Memory B cell (primary cell): ENCODE measurements around the gene IGF1R.

Source experiments
- ATAC-seq: fragments of 150-1000 bp; cut with Tn5 transposase; 2 replicates; pipeline ENCODE4 v1.10.0; 2021; ENCODE audit warnings: low read depth, mild to moderate bottlenecking, moderate library complexity
- DNase-seq, 2 donors: peaks; one replicate each; pipeline ENCODE4 v3.0.0; 2022; ENCODE audit warnings: low spot score in 2 of 2
- H3K27ac Mint-ChIP-seq: one replicate; pipeline ENCODE4 v1.8.0; 2022; ENCODE audit warnings: mild to moderate bottlenecking, moderate library complexity, mixed read lengths
- H3K27me3 Mint-ChIP-seq: one replicate; pipeline ENCODE4 v1.8.0; 2022; ENCODE audit warnings: mixed read lengths
- H3K36me3 Mint-ChIP-seq: one replicate; pipeline ENCODE4 v1.8.0; 2022; ENCODE audit warnings: mild to moderate bottlenecking, mixed read lengths
- H3K4me1 Mint-ChIP-seq: one replicate; pipeline ENCODE4 v1.8.0; 2022; ENCODE audit warnings: mixed read lengths
- H3K4me3 Mint-ChIP-seq: one replicate; pipeline ENCODE4 v1.8.0; 2022; ENCODE audit warnings: mild to moderate bottlenecking, moderate library complexity, mixed read lengths
- H3K9me3 Mint-ChIP-seq: one replicate; pipeline ENCODE4 v1.8.0; 2022; ENCODE audit warnings: mixed read lengths

The IGF1R gene

DNA sequence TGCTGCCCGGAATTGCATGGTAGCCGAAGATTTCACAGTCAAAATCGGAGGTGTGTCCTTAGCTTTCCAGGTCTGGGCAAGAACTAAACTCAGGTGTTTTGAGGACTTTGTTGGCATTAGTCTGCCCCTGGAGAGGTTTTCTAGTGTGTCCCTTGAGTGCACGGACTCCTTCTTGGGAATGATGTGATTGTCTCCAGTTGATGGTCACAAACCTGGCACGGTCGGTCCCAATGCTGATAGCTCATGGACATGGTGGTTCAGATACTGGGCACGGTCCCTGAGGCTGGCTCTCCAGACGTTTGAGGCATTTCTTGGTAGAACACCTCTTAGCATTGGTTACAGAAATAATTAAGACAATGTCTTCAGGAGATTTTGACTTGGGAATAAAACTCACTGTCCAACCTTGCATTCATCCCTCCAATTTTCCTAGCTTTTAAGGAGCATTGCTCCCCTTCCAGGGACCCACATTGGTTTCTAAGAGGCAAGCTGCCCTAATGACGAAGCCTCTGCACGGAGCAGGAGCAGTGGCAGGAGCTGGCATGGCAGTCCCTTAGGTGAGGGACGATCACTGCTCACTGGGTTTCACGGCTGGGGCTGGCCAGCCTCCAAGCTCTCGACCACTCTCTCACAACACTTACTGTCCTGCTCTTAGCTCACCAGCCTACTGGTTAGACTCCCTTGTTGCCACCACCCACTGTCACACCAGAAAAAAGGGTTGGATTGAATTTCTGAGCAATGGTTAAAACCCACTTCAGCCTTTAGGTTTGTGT lies 291.2 kb downstream of the IGF1R start:
- Mint-ChIP-seq H3K27ac (no peak overlapping the region), H3K9me3 (no peaks in the 10 kb centered on the region), H3K36me3 (peaks cover 9% of the 10 kb centered on the region), H3K4me3 (no peak overlapping the region), H3K4me1 (peaks cover 3% of the 10 kb centered on the region), H3K27me3 (no peaks in the 10 kb centered on the region)
- no peak for ATAC-seq
- no peak for DNase-seq

DNA sequence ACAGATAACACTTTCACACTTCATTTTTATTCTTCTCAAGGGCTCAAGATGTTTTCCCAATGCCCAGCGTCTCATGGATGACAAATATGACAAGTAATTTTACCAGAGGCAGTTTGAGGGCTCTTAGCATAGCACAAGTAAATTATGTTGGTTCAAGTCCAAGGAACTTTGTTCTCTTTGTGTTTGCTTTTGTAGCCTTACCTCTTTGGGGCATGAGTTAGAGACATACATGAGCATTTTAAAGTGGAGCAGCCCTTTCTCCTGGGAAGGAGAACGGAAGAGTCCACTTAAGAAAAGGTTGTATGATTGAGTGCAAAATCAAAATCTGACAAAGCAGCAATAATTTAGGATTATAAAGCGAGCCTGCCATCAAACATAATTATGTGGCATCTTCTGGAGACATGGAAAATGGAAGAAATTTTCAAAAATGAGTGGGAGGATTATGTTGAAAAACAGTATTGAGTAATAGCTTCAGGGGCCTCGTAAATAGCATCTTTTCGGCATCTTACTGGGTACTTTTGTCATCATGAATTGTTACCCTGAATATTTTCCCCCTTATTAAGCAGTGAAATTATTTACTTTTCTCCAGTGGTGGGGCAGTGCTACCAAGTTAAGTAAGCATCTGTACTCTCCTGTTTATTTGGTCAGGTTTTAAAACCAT lies 293.4 kb downstream of the IGF1R start:
- H3K36me3 Mint-ChIP-seq, result peaks cover 6% of the 10 kb centered on the region
- no peak overlapping the region for H3K4me3 Mint-ChIP-seq
- H3K9me3 Mint-ChIP-seq, result no peaks in the 10 kb centered on the region
- H3K4me1 Mint-ChIP-seq, result no peaks in the 10 kb centered on the region
- no peak for DNase-seq
- H3K27ac Mint-ChIP-seq, result no peak overlapping the region
- no peak for ATAC-seq
- no peaks in the 10 kb centered on the region for H3K27me3 Mint-ChIP-seq

DNA sequence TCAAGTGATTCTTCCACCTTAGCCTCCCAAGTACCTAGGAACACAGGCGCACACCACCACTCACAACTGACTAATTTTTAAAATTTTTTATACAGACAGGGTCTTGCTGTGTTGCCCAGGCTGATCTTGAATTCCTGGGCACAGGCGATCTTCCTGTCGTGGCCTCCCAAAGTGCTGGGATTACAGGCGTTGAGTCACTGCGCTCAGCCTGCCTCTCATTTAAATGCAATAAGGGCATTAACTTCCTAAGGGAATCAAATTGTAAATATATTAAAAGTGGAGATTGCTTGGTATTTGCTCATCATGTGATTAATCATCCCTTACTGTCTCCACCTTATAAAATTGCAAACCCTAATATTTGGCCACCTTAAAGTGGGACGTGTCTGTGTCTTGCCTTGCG lies 294.1 kb downstream of the IGF1R start:
- Mint-ChIP-seq H3K27ac (no peak overlapping the region), H3K27me3 (no peaks in the 10 kb centered on the region), H3K4me3 (no peak overlapping the region), H3K4me1 (no peaks in the 10 kb centered on the region), H3K9me3 (no peaks in the 10 kb centered on the region), H3K36me3 (peaks cover 5% of the 10 kb centered on the region)
- ATAC-seq (no peak), DNase-seq (no peak)

DNA sequence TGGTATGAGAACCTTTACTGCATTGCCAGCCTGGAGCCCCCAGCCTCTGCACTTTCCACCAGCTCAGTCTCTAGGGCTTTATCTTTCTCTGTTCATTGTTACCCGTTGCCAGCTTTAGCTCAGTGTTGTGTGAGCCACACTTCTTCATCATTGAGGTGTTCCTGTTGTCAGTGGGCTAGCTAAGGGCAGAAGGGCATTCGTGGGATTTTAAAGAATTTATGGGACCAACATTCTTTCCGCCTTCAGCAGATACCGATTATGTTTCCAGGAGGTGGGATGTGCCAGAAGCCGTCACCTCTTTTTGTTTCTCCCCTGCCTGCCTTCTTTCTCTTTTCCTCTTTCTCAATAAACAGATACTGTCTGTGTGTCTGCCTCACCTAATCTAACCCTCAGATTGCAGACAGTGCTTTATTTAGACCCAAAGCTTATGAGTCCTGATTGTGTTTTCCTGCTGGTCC lies 294.7 kb downstream of the IGF1R start:
- peaks cover 2% of the 10 kb centered on the region for H3K36me3 Mint-ChIP-seq
- no peak overlapping the region for H3K27ac Mint-ChIP-seq
- H3K4me1 Mint-ChIP-seq, result no peaks in the 10 kb centered on the region
- H3K9me3 Mint-ChIP-seq, result no peaks in the 10 kb centered on the region
- no peak for ATAC-seq
- no peak overlapping the region for H3K4me3 Mint-ChIP-seq
- no peak for DNase-seq
- no peaks in the 10 kb centered on the region for H3K27me3 Mint-ChIP-seq

DNA sequence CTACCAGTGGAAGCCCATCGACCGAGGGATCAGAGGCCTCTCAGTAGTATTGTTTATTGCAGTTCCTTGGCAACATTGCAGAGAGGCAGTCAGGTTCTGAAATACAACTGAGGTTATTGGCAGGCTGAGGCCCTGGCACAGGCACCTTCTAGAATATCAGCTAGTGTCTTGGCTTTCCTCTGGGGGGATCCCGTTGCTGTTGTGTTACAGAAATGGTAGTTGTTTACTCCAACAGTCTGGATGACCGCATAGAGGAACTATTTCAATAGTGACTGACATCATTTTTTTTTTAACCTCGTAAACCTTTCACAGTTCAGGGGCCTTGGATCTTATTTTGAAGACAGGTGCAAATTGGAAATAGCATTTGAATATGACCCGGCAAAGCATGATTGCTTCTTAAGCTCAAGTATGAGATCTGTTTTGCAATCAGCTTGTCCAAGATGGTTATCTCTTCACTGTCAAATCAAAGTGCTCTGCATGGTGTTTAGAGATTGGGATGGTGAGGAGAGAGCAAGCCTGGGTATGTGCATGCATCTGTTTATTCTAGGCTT lies 295.3 kb downstream of the IGF1R start:
- Mint-ChIP-seq H3K4me1 (no peaks in the 10 kb centered on the region), H3K27me3 (no peaks in the 10 kb centered on the region), H3K4me3 (no peak overlapping the region), H3K27ac (no peak overlapping the region), H3K36me3 (peaks cover 4% of the 10 kb centered on the region), H3K9me3 (no peaks in the 10 kb centered on the region)
- no peak for DNase-seq
- ATAC-seq, result no peak

DNA sequence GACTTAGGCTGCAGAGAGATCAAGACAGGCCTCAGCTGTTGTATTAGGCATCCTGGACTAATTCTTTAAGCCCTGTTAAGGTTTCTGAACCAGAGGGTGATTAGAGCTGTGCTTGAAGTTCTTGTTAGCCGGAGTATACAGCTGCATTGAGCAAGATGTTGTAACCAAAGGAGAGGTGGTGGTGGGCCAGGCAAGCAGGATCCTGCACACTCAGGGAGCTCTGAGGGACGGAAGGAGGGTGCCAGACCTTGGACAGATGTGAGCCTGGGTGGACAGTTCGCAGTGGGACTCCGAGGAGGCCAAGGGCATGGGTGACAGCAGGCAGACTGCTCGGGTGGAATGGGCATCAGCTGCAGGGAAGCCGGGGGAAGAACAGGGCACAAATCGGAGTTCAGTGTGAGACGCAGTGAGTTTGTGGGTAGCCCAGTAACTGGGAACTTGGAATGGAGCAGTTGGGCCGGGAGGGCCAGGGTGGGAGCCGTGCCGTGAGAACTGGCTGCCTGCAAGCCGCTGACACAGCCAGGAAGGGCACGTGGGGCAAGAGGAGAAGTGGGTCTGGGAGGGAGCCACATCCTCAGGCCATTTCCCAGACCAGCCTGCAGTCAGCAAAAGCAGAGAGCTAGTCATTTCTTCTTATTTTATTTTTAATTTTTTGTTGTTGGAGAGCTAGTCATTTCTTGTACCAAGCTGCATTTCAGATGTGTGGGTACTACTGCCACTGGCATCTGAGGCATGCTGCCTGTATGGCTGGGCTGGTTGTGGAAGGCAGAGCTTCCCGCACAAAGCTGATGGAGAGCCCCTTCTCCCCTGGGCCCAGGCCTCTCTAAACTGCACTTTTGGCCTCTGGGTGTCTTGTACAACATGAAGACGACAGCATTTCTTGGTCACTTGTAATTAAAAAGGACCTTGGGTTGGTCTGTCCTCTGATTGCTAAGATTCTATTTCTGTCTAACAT lies 298.2 kb downstream of the IGF1R start:
- peaks cover 8% of the 10 kb centered on the region for H3K36me3 Mint-ChIP-seq
- no peaks in the 10 kb centered on the region for H3K9me3 Mint-ChIP-seq
- H3K4me1 Mint-ChIP-seq, result no peaks in the 10 kb centered on the region
- ATAC-seq, result no peak
- no peak overlapping the region for H3K27ac Mint-ChIP-seq
- no peak for DNase-seq
- H3K4me3 Mint-ChIP-seq, result no peak overlapping the region
- H3K27me3 Mint-ChIP-seq, result no peaks in the 10 kb centered on the region

DNA sequence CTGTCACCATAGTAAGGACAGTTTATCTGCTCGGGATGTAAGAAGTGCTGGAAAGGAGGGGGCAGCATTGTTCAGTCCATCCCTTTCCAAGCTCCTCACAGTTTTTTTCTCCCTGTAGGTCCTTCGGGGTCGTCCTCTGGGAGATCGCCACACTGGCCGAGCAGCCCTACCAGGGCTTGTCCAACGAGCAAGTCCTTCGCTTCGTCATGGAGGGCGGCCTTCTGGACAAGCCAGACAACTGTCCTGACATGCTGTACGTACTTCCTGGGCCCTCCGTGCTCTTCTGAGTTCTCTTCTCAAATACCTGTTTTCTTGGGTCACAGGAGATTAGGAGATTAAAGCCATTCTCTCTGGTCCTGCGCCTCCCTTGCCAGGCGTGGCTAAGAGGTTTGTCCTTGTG lies 300.1 kb downstream of the IGF1R start:
- Mint-ChIP-seq H3K4me1 (no peaks in the 10 kb centered on the region), H3K9me3 (no peaks in the 10 kb centered on the region), H3K36me3 (peaks cover 8% of the 10 kb centered on the region), H3K4me3 (no peak overlapping the region), H3K27me3 (no peaks in the 10 kb centered on the region), H3K27ac (no peak overlapping the region)
- ATAC-seq (no peak), DNase-seq (no peak)

DNA sequence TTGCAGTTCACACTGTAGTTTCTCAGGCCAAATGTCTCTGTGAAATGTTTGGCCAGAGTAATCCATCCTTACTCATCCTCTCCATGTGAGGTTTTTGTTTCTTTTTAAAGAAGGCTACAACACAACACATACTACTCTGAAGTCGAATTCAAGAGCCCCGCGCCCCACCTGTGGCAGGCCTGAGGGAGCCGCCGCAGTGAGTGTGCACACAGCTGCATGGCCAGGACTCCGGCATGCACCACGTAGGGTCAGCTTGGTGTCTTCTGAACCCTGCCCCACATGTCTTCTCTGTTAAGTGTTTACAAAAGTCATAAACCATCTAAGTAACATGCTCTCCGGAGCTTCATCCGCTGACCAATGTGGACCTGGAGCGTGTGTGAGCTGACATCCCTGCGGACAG lies 300.6 kb downstream of the IGF1R start:
- H3K27ac Mint-ChIP-seq, result no peak overlapping the region
- H3K9me3 Mint-ChIP-seq, result no peaks in the 10 kb centered on the region
- H3K36me3 Mint-ChIP-seq, result peaks cover 8% of the 10 kb centered on the region
- H3K4me3 Mint-ChIP-seq, result no peak overlapping the region
- DNase-seq (no peak), ATAC-seq (no peak)
- H3K27me3 Mint-ChIP-seq, result no peaks in the 10 kb centered on the region
- H3K4me1 Mint-ChIP-seq, result no peaks in the 10 kb centered on the region

DNA sequence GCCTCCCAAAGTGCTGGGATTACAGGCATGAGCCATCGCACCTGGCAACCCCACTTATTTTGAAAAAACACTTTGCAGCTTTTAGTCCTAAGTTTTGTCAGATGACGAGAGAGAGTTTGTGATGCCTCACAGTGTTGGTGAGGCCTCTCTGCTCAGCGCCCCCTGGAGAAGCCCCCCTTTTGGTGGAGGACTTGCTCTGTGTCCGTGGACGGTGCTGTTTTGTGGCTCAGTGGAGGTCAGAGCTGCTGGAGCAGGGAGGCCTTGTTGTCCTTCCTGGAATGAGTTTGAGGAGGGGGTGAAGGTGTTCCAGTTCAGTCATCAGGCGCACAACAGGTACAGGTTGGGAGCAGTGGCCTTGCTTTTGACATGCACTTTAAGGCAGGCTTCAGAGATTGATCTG lies 301.3 kb downstream of the IGF1R start:
- peaks cover 8% of the 10 kb centered on the region for H3K36me3 Mint-ChIP-seq

DNA sequence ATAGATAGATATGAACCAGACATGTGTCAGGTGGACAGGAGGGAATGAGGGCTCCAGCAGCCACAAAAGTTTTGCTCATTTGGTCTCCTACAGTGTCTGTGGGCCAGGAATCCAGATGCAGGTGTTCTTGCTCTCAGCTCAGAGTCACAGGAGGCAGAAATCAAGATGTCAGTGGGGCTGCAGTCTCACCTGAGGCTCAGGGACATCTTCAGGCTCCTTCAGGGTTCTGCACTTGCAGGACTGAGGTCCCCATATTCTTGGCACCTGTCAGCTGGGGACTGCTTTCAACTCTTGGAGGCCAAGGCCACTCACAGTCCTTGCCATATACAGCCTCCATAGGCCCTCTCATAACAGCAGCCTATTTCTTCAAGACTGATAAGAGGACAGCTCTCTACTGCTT lies 301.9 kb downstream of the IGF1R start:
- H3K27me3 Mint-ChIP-seq, result no peaks in the 10 kb centered on the region
- H3K4me1 Mint-ChIP-seq, result no peaks in the 10 kb centered on the region
- no peak overlapping the region for H3K27ac Mint-ChIP-seq
- no peak for DNase-seq
- ATAC-seq, result no peak
- H3K36me3 Mint-ChIP-seq, result peaks cover 8% of the 10 kb centered on the region
- no peaks in the 10 kb centered on the region for H3K9me3 Mint-ChIP-seq
- no peak overlapping the region for H3K4me3 Mint-ChIP-seq

More for the DNA sequence above, 301.3 kb downstream of the IGF1R start:
- no peak overlapping the region for H3K4me3 Mint-ChIP-seq
- no peaks in the 10 kb centered on the region for H3K9me3 Mint-ChIP-seq
- ATAC-seq (no peak), DNase-seq (no peak)
- H3K27me3 Mint-ChIP-seq, result no peaks in the 10 kb centered on the region
- H3K27ac Mint-ChIP-seq, result no peak overlapping the region
- no peaks in the 10 kb centered on the region for H3K4me1 Mint-ChIP-seq

DNA sequence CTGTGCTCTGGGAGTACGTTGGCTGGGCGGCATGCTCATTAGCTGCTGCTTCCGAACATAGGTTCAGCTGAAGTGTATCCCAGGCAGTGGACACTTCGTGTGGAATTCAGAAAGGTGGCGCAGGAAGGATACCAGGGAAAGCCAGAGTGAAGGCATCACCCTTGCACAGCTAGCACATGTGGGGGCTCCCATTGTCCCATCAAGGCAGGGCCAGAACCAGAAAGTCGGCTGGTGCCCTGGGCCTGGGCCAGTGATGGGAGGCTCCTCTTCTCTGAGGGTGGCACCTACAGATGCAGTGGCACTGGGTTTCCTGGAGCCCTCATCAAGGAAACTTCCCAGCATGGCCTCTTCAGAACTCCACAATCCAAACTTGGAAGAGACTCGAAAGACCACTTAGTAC lies 302.7 kb downstream of the IGF1R start:
- Mint-ChIP-seq H3K9me3 (no peaks in the 10 kb centered on the region), H3K27ac (no peak overlapping the region), H3K27me3 (no peaks in the 10 kb centered on the region), H3K4me3 (no peak overlapping the region), H3K4me1 (no peaks in the 10 kb centered on the region), H3K36me3 (peaks cover 6% of the 10 kb centered on the region)
- ATAC-seq (no peak), DNase-seq (no peak)

DNA sequence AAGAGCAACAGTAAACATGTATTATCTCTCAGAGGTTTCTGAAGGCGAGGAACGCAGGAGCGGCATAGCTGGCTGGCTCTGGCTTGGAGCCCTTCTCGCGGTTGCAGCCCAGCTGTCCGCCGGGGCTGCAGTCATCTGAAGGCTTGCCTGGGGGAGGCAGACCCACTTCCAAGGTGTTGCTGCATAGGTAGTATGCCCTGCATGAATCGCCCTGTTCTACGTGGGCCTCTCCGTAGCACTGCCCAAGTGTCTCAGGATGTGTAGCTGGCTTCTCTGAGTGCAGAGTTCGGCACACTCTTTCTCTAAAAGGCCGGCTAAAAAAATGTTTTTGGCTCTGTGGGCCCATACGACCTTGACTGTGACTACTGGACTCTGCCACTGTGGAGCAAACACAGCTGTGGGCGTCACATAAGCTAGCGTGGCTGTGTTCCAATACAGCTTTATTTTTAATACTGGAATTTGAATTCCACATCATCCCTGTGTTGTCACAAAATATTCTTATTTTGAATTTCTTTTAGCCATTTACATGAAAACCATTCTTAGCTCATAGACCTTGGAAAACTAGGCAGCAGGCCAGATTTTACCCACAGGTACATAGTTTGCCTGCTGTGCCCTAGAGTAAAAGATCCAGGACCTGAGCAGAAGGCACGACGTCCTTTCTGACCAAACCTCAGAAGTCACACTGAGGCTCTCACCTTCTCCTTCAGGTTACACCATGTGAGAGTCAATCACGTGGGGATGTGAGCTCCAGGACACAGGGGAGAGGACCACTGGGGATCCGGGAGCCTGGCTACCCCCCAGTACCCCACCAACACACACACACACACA lies 303.4 kb downstream of the IGF1R start:
- Mint-ChIP-seq H3K27me3 (no peaks in the 10 kb centered on the region), H3K4me1 (no peaks in the 10 kb centered on the region), H3K4me3 (no peak overlapping the region), H3K27ac (peak overlapping the region; percentile 2), H3K36me3 (peaks cover 6% of the 10 kb centered on the region), H3K9me3 (no peaks in the 10 kb centered on the region)
- DNase-seq (no peak), ATAC-seq (no peak)

DNA sequence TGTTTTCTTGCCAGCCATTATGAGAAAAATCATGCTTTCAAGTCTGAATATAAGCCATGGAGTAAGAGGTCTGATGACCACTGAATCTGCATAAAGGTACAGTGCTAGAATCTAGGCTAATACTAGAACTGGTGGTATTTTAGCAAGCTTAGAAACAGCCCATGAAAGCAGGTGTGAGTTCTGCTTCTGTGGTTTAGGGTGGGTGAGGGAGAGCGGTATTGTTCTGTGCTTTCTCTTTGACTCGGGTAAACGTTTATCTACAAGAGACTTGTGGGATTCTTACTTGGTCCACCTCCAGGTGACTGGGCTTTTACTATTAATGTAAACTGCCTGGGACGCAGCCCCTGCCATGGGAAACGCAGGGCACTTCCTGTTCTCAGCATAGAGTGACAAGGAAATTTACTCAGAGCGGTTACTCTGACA lies 304.1 kb downstream of the IGF1R start:
- Mint-ChIP-seq H3K27me3 (no peaks in the 10 kb centered on the region), H3K4me3 (no peak overlapping the region), H3K4me1 (no peaks in the 10 kb centered on the region), H3K36me3 (peaks cover 6% of the 10 kb centered on the region), H3K9me3 (no peaks in the 10 kb centered on the region), H3K27ac (peak overlapping the region; percentile 2)
- DNase-seq, result no peak
- no peak for ATAC-seq
